H9 (cell line): ENCODE data around the gene ALCAM. TPM values are rescaled to one million over a fixed set of nuclear protein-coding genes. Genes with fewer than 3 reads are reported as not detected.

Experiments used
- DNase-seq: peaks from one replicate; pipeline ENCODE4 v3.0.0-alpha.2; 2017
- H2AFZ ChIP-seq: one replicate; pipeline ENCODE4 v1.6.1; 2013; ENCODE audit warnings: mild to moderate bottlenecking, low read length, control low read depth, moderate library complexity
- H2AK5ac ChIP-seq: 2 replicates; pipeline ENCODE4 v1.6.1; 2013; ENCODE audit warnings: low read length, control low read depth, mixed read lengths; ENCODE audit not compliant: insufficient read length
- H2BK120ac ChIP-seq: one replicate; pipeline ENCODE4 v1.6.1; 2013; ENCODE audit warnings: low read depth, mild to moderate bottlenecking, low read length, control low read depth, inconsistent platforms; ENCODE audit not compliant: poor library complexity, severe bottlenecking
- H2BK12ac ChIP-seq: 2 replicates; pipeline ENCODE4 v1.6.1; 2013; ENCODE audit warnings: low read length, control low read depth, mixed read lengths, low read depth; ENCODE audit not compliant: insufficient read length
- H2BK15ac ChIP-seq: 2 replicates; pipeline ENCODE4 v1.6.1; 2013; ENCODE audit warnings: low read depth, low read length, control low read depth
- H2BK20ac ChIP-seq: one replicate; pipeline ENCODE4 v1.6.1; 2013; ENCODE audit warnings: low read depth, mild to moderate bottlenecking, low read length, control low read depth, inconsistent platforms; ENCODE audit not compliant: poor library complexity, severe bottlenecking
- H2BK5ac ChIP-seq: 2 replicates; pipeline ENCODE4 v1.6.1; 2013; ENCODE audit warnings: low read length, control low read depth, mixed read lengths; ENCODE audit not compliant: insufficient read length
- H3K14ac ChIP-seq: 2 replicates; pipeline ENCODE4 v1.6.1; 2013; ENCODE audit warnings: low read length, control low read depth; ENCODE audit not compliant: insufficient read depth
- H3K18ac ChIP-seq: 2 replicates; pipeline ENCODE4 v1.6.1; 2013; ENCODE audit warnings: low read depth, mild to moderate bottlenecking, mixed read lengths, low read length, control low read depth; ENCODE audit not compliant: insufficient read length
- H3K23ac ChIP-seq: 2 replicates; pipeline ENCODE4 v1.6.1; 2013; ENCODE audit warnings: low read length, control low read depth, mixed read lengths, low read depth; ENCODE audit not compliant: insufficient read length
- H3K23me2 ChIP-seq: 2 replicates; pipeline ENCODE4 v1.6.1; 2013; ENCODE audit warnings: low read depth, mild to moderate bottlenecking, mixed read lengths, low read length, control low read depth; ENCODE audit not compliant: insufficient read length, poor library complexity, severe bottlenecking
- H3K27ac ChIP-seq: 2 replicates; pipeline ENCODE4 v1.5.1; 2013; ENCODE audit warnings: low read length, control low read depth, mixed read lengths, low read depth; ENCODE audit not compliant: insufficient read length
- H3K27me3 ChIP-seq: 2 replicates; pipeline ENCODE4 v1.6.1; 2013; ENCODE audit warnings: low read length, control low read depth, inconsistent platforms; ENCODE audit not compliant: insufficient read depth
- H3K4ac ChIP-seq: 2 replicates; pipeline ENCODE4 v1.6.1; 2013; ENCODE audit warnings: low read depth, mild to moderate bottlenecking, control low read depth, inconsistent platforms, low read length, moderate library complexity
- H3K4me1 ChIP-seq: 2 replicates; pipeline ENCODE4 v1.6.1; 2013; ENCODE audit warnings: low read length, control low read depth, inconsistent platforms; ENCODE audit not compliant: insufficient read depth
- H3K4me2 ChIP-seq: 2 replicates; pipeline ENCODE4 v1.6.1; 2013; ENCODE audit warnings: low read length, control low read depth, mixed read lengths; ENCODE audit not compliant: insufficient read length, insufficient read depth
- H3K56ac ChIP-seq: 2 replicates; pipeline ENCODE4 v1.6.1; 2013; ENCODE audit warnings: low read depth, mild to moderate bottlenecking, mixed read lengths, low read length, control low read depth; ENCODE audit not compliant: insufficient read length
- H3K79me1 ChIP-seq: 2 replicates; pipeline ENCODE4 v1.6.1; 2013; ENCODE audit warnings: low read depth, mild to moderate bottlenecking, moderate library complexity, low read length, control low read depth, inconsistent platforms; ENCODE audit not compliant: insufficient read depth, poor library complexity, severe bottlenecking
- H3K79me2 ChIP-seq: 2 replicates; pipeline ENCODE4 v1.6.1; 2013; ENCODE audit warnings: low read length, control low read depth, inconsistent platforms; ENCODE audit not compliant: insufficient read depth
- H3K9ac ChIP-seq: 2 replicates; pipeline ENCODE4 v1.6.1; 2013; ENCODE audit warnings: low read length, control low read depth, mixed read lengths; ENCODE audit not compliant: insufficient read length; ENCODE audit errors: extremely low read depth
- H3K9me3 ChIP-seq: one replicate; pipeline ENCODE4 v1.6.1; 2013; ENCODE audit warnings: low read depth, low read length, inconsistent platforms; ENCODE audit not compliant: control insufficient read depth
- H3T11ph ChIP-seq: one replicate; pipeline ENCODE4 v1.6.1; 2013; ENCODE audit warnings: mild to moderate bottlenecking, low read length, control low read depth, inconsistent platforms
- H4K20me1 ChIP-seq: one replicate; pipeline ENCODE4 v1.6.1; 2013; ENCODE audit not compliant: control insufficient read depth, insufficient read length, insufficient read depth
- H4K5ac ChIP-seq: 2 replicates; pipeline ENCODE4 v1.6.1; 2013; ENCODE audit warnings: low read depth, mild to moderate bottlenecking, mixed read lengths, low read length, control low read depth; ENCODE audit not compliant: insufficient read length
- H4K8ac ChIP-seq: replicated peaks from 2 replicates; pipeline ENCODE4 v1.6.1; 2013; ENCODE audit warnings: low read length, control low read depth, mixed read lengths, low read depth; ENCODE audit not compliant: insufficient read length
- H4K91ac ChIP-seq: 2 replicates; pipeline ENCODE4 v1.6.1; 2013; ENCODE audit warnings: low read depth, mild to moderate bottlenecking, moderate library complexity, mixed read lengths, low read length, control low read depth; ENCODE audit not compliant: insufficient read length
- H3K27ac Mint-ChIP-seq, 3 experiments: 2 replicates in 2 of 3; 3 replicates in 1 of 3; pipeline ENCODE4 v1.8.0; 2020 to 2021; ENCODE audit warnings: mixed read lengths in 3 of 3, mild to moderate bottlenecking in 1 of 3, moderate library complexity in 1 of 3
- H3K27me3 Mint-ChIP-seq: 2 replicates; pipeline ENCODE4 v1.8.0; 2021; ENCODE audit warnings: low read depth, mild to moderate bottlenecking, moderate library complexity, mixed read lengths
- H3K36me3 Mint-ChIP-seq, 3 experiments: 2 replicates in 2 of 3; 3 replicates in 1 of 3; pipeline ENCODE4 v1.8.0; 2020 to 2021; ENCODE audit warnings: low read depth in 3 of 3, mixed read lengths in 3 of 3; ENCODE audit not compliant: insufficient read depth in 1 of 3
- H3K4me1 Mint-ChIP-seq, 2 experiments: 2 replicates each; pipeline ENCODE4 v1.8.0; 2020; ENCODE audit warnings: mixed read lengths in 2 of 2
- H3K4me3 Mint-ChIP-seq, 2 experiments: 2 replicates in 1 of 2; 3 replicates in 1 of 2; pipeline ENCODE4 v1.8.0; 2020 to 2021; ENCODE audit warnings: mild to moderate bottlenecking in 2 of 2, mixed read lengths in 2 of 2, moderate library complexity in 1 of 2
- H3K9me3 Mint-ChIP-seq, 2 experiments: 2 replicates in 1 of 2; 3 replicates in 1 of 2; pipeline ENCODE4 v1.8.0; 2020; ENCODE audit warnings: mild to moderate bottlenecking in 2 of 2, mixed read lengths in 2 of 2, moderate library complexity in 1 of 2
- WGBS: extraction: QIAGEN DNeasy Blood & Tissue Kit; methylation state at CpG from one replicate; pipeline ENCODE4 v1.1.7; 2013; ENCODE audit warnings: missing lambda C conversion rate, low lambda C conversion rate, mixed read lengths; ENCODE audit not compliant: insufficient read length; ENCODE audit errors: extremely low coverage; 5-methylcytosine and 5-hydroxymethylcytosine counted together
- total RNA-seq: library from RNA; stranded (reverse); gene quantifications from 2 replicates; pipeline ENCODE4 v1.2.1, GENCODE V29; 2021
- TF ChIP-seq, protein P1 (sequence below): fragments of 200-600 bp; sonication (generic); conservative IDR thresholded peaks from 3 replicates; pipeline ENCODE4 v1.8.0; 2021; ENCODE audit warnings: antibody characterized with exemption, mild to moderate bottlenecking

The ALCAM gene
- total RNA-seq, 1 experiment from 2014 or later, result 43.7 TPM

GRCh38 chr3:105526360-105527111, 159.8 kb downstream of the ALCAM start:
- Histone ChIP-seq H2BK20ac (no peak overlapping the region), H3K23ac (no peak overlapping the region), H2BK5ac (no peak overlapping the region), H2BK120ac (no peak overlapping the region), H3K14ac (no peak overlapping the region), H4K91ac (no peak overlapping the region), H2AFZ (no peak overlapping the region), H3K4me1 (no peaks in the 10 kb centered on the region), H3K9me3 (no peaks in the 10 kb centered on the region), H3K56ac (no peak overlapping the region), H3K27ac (no peak overlapping the region), H3K4ac (no peak overlapping the region), H3K4me2 (no peak overlapping the region), H3K79me1 (no peaks in the 10 kb centered on the region), H2BK12ac (no peak overlapping the region), H4K5ac (no peak overlapping the region), H4K20me1 (no peaks in the 10 kb centered on the region), H3K23me2 (no peaks in the 10 kb centered on the region), H3K27me3 (no peaks in the 10 kb centered on the region), H3K79me2 (no peaks in the 10 kb centered on the region), H2AK5ac (no peak overlapping the region), H3T11ph (no peak overlapping the region), H4K8ac (no peak overlapping the region), H3K18ac (no peak overlapping the region), H3K9ac (no peak overlapping the region), H2BK15ac (no peak overlapping the region)
- H3K4me3 Mint-ChIP-seq, result no peak overlapping the region
- no peaks in the 10 kb centered on the region for H3K27me3 Mint-ChIP-seq
- TF ChIP-seq, protein P1, sequence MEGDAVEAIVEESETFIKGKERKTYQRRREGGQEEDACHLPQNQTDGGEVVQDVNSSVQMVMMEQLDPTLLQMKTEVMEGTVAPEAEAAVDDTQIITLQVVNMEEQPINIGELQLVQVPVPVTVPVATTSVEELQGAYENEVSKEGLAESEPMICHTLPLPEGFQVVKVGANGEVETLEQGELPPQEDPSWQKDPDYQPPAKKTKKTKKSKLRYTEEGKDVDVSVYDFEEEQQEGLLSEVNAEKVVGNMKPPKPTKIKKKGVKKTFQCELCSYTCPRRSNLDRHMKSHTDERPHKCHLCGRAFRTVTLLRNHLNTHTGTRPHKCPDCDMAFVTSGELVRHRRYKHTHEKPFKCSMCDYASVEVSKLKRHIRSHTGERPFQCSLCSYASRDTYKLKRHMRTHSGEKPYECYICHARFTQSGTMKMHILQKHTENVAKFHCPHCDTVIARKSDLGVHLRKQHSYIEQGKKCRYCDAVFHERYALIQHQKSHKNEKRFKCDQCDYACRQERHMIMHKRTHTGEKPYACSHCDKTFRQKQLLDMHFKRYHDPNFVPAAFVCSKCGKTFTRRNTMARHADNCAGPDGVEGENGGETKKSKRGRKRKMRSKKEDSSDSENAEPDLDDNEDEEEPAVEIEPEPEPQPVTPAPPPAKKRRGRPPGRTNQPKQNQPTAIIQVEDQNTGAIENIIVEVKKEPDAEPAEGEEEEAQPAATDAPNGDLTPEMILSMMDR, result no peak
- peaks cover 5 to 11% of the 10 kb centered on the region in 2 experiments for H3K4me1 Mint-ChIP-seq
- H3K9me3 Mint-ChIP-seq, result no peaks in the 10 kb centered on the region
- WGBS, result no CpG with 5 or more reads among the region's 4 CpGs
- H3K27ac Mint-ChIP-seq, result peak overlapping the region in 1 of 3 experiments; percentile 44; a peak in 1 of 7 replicates
- H3K36me3 Mint-ChIP-seq, result peaks cover 4 to 6% (median 4%) of the 10 kb centered on the region in 3 experiments; a peak in 3 of 7 replicates
- DNase-seq, result no peak
